Astrocyte of the cerebellum (primary cell): Measurements from ENCODE around the gene IL7R.
"Not testable (repeated sequence)": the region's sequence is repeated elsewhere in the genome, so short reads cannot be mapped to it uniquely, and the experiment has no call there.

ENCODE experiments used
- DNase-seq: peaks from one replicate; pipeline ENCODE4 v3.0.0-alpha.2; 2011; ENCODE audit warnings: low read depth
- H3K4me3 ChIP-seq: 2 replicates; pipeline ENCODE4 v1.5.1; 2011; ENCODE audit warnings: mild to moderate bottlenecking, low read depth, low read length, moderate library complexity
- in situ Hi-C: cut with HindIII; loops from 2 replicates; pipeline ENCODE4 v1.10.0; 2017; ENCODE audit warnings: low sequenced_read_pairs
- TF ChIP-seq, protein P1 (sequence below): IDR thresholded peaks from 2 replicates; pipeline ENCODE4 v1.5.1; 2012; ENCODE audit warnings: low read length, low read depth, moderate library complexity, mild to moderate bottlenecking; ENCODE audit errors: missing control alignments

Gene IL7R

GRCh38 chr5:35886381-35886780 lies 29.7 kb downstream of the IL7R start:
- DNase-seq: no peak
- H3K4me3 ChIP-seq: no peak overlapping the region
- in situ Hi-C loops: no loop called here
- TF ChIP-seq, protein P1, sequence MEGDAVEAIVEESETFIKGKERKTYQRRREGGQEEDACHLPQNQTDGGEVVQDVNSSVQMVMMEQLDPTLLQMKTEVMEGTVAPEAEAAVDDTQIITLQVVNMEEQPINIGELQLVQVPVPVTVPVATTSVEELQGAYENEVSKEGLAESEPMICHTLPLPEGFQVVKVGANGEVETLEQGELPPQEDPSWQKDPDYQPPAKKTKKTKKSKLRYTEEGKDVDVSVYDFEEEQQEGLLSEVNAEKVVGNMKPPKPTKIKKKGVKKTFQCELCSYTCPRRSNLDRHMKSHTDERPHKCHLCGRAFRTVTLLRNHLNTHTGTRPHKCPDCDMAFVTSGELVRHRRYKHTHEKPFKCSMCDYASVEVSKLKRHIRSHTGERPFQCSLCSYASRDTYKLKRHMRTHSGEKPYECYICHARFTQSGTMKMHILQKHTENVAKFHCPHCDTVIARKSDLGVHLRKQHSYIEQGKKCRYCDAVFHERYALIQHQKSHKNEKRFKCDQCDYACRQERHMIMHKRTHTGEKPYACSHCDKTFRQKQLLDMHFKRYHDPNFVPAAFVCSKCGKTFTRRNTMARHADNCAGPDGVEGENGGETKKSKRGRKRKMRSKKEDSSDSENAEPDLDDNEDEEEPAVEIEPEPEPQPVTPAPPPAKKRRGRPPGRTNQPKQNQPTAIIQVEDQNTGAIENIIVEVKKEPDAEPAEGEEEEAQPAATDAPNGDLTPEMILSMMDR: no peak

DNA sequence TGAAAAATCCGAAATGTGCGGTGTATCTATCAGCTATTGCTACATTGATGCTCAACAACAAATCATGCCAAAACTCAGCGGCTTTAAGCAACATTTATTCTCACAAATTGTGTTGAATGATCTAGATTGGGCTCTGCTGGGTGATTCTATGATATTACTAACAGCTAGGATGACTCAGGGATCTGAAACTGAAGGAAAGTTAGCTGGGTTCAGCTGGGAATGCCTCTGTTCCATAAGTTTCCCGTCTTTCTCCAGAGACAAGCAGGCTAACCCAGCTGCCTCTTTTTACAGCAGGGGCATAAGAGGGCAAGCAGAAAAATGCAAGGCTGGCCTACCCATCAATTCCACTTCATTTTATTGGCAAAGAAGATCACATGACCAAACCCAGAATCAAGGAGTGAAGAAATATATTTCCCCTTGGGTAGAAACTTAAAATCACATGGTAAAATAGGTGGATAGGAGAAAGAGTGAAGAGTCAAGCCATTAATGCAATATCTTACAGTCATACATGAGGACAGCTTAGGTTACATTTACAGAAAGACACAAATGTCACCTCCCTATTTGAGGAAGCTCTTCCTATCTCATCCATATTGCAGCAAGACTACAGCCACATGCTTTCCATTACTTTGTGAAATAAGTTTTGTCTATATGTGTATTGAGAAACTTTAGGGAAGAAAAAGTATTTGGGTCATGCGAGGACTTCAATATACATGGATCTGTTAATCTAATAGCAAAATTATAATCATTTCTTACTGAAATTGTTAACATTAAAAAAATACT lies 30.8 kb downstream of the IL7R start:
- no peak for DNase-seq
- in situ Hi-C loops: no loop called here
- TF ChIP-seq, protein P1: no peak
- no peak overlapping the region for H3K4me3 ChIP-seq

GRCh38 chr5:35890021-35891020 lies 33.6 kb downstream of the IL7R start:
- no peak overlapping the region for H3K4me3 ChIP-seq
- in situ Hi-C loops: no loop called here
- TF ChIP-seq, protein P1: no peak
- DNase-seq: no peak

DNA sequence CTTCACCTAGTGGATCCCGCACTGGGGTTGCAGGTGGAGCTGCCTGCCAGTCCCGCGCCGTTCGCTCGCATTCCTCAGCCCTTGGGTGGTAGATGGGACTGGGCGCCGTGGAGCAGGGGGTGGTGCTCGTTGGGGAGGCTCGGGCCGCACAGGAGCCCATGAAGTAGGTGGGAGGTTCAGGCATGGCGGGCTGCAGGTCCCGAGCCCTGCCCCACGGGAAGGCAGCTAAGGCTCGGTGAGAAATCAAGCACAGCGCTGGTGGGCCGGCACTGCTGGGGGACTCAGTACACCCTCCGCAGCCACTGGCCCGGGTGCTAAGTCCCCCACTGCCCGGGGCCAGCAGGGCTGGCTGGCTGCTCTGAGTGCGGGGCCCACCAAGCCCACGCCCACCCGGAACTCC lies 36.1 kb downstream of the IL7R start:
- H3K4me3 ChIP-seq, DNase-seq, in situ Hi-C loops: not testable (repeated sequence)

GRCh38 chr5:35894131-35894530 lies 37.4 kb downstream of the IL7R start:
- in situ Hi-C loops: no loop called here

DNA sequence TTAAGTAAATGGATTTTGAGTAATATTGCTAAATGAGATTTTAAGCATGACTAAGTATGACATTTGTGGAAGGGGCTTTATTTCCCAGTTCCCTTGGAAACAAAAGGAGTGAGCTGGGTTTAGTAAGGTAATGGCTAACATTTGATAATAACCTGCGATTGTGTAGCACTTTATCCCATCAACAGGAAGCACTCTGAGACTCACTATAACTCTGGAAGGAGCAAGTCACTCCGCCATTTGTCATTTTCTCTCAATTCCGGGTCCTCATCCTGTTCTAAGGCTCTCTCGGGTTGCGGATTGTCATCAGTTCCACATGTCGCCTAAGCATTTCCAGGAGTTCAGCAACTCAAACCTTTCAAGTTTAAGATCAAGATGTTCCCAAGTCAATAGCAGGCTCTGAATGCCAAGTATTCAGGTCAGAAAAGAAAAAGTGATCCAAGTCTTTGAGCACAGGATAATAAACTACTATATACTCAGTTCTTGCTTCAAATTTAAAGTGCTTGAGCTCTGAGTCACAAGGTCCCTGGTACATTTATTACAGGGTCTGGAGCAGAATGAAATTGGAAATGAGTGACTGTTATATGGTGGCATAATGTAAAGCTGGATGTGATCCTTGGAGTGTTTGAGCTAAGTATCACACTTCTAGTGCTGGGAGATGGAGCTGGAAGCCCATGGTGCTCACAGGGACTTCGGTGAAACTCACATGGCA lies 42.4 kb downstream of the IL7R start:
- DNase-seq: no peak
- in situ Hi-C loops: no loop called here
- no peak overlapping the region for H3K4me3 ChIP-seq
- TF ChIP-seq, protein P1: no peak

More at GRCh38 chr5:35894131-35894530, 37.4 kb downstream of the IL7R start:
- H3K4me3 ChIP-seq: no peak overlapping the region
- DNase-seq: no peak
- TF ChIP-seq, protein P1: no peak
